ENCODE data around the gene RAB30. TPM values are rescaled to one million over a fixed set of nuclear protein-coding genes. Genes with fewer than 3 reads are reported as not detected.
"Not testable (repeated sequence)": the region's sequence is repeated elsewhere in the genome, so short reads cannot be mapped to it uniquely, and the experiment has no call there.

The RAB30 gene
- total and polyA plus RNA-seq, 7 donors = 6.0 to 29.9 (median 24.0) TPM

DNA sequence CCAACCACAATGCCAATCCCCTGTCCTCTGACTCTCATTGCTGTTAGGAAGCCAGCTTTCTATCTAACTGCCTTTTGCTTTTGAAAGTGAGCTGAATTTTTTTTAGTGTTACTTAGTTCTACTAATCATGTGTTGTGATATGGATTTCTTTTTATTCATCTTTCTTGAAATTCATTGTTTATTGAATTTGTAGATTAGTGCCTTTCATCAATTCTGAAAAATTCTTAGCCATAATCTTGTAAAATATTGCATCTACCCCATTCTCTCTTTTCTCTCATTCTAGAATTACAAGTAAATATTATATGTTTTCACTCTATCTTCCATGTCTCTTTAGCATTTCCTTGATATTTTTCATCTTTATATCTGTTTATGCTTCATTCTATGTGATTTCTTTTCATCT is 122.3 kb downstream of the RAB30 start:
- no peak for TF ChIP-seq POLR2AphosphoS5 (IDR thresholded peaks at IDR 0.05)
- TF ChIP-seq POLR2A (IDR thresholded peaks at IDR 0.05) = no peak
- TF ChIP-seq EP300 (IDR thresholded peaks at IDR 0.05) = no peak
- H3K4me1 ChIP-seq = no peaks in the 10 kb centered on the region
- H3K27me3 ChIP-seq = no peaks in the 10 kb centered on the region
- DNase-seq = no peak
- H3K36me3 ChIP-seq = no peaks in the 10 kb centered on the region
- no peak overlapping the region for H3K4me3 ChIP-seq
- H3K9me3 ChIP-seq = no peaks in the 10 kb centered on the region
- H3K27ac ChIP-seq = no peak overlapping the region
- intact Hi-C loops (cut with DNase I) = no loop called here

DNA sequence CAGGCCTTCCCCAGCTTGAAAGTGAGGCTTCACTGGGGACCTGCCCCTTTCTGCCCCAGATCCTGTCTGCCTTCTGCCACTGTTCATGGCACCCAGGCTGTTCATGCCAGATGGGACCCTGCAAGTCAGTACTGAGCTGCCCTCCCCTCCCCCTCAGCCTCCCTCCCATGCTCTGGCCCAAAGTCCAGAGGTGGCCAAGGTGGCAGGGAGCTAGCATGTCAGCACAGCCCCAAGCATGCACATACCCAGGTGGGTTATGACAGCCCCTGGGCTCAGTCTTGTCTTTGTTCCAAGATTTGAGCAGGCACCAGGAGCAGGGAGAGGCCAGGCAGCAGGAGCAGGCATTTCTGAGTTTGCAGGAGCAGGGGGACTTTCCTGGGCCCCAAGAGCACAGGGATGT is 126.0 kb downstream of the RAB30 start:
- TF ChIP-seq EP300 (IDR thresholded peaks at IDR 0.05) = no peak
- TF ChIP-seq, protein P1, sequence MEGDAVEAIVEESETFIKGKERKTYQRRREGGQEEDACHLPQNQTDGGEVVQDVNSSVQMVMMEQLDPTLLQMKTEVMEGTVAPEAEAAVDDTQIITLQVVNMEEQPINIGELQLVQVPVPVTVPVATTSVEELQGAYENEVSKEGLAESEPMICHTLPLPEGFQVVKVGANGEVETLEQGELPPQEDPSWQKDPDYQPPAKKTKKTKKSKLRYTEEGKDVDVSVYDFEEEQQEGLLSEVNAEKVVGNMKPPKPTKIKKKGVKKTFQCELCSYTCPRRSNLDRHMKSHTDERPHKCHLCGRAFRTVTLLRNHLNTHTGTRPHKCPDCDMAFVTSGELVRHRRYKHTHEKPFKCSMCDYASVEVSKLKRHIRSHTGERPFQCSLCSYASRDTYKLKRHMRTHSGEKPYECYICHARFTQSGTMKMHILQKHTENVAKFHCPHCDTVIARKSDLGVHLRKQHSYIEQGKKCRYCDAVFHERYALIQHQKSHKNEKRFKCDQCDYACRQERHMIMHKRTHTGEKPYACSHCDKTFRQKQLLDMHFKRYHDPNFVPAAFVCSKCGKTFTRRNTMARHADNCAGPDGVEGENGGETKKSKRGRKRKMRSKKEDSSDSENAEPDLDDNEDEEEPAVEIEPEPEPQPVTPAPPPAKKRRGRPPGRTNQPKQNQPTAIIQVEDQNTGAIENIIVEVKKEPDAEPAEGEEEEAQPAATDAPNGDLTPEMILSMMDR (IDR thresholded peaks at IDR 0.05) = no peak
- TF ChIP-seq POLR2A (IDR thresholded peaks at IDR 0.05) = no peak
- intact Hi-C loops (cut with DNase I) = no loop called here
- no peak overlapping the region for H3K4me3 ChIP-seq

DNA sequence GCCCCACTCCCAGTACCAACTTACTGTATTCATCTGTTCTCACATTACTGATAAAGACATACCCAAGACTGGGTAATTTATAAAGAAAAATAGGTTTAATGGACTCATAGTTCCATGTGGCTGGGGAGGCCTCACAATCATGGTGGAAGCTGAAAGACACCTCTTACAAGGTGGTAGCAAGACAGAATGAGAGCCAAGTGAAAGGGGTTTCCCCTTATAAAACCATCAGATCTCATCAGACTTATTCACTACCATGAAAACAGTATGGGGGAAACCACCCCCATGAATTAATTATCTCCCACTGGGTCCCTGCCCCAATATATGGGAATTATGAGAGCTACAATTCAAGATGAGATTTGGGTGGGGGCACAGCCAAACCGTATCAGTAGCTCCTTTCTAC is 126.7 kb downstream of the RAB30 start:
- H3K36me3 ChIP-seq; DNase-seq; H3K4me1 ChIP-seq; intact Hi-C loops (cut with DNase I); H3K4me3 ChIP-seq; H3K27ac ChIP-seq; H3K27me3 ChIP-seq; H3K9me3 ChIP-seq: not testable (repeated sequence)
- 86 to 93% methylated on average over 1 of the region's 1 CpG for WGBS, 2 donors

More for the DNA sequence above, 126.0 kb downstream of the RAB30 start:
- DNase-seq = no peak
- Histone ChIP-seq H3K4me1 (no peaks in the 10 kb centered on the region), H3K9me3 (no peaks in the 10 kb centered on the region), H3K36me3 (no peaks in the 10 kb centered on the region), H3K27ac (no peak overlapping the region), H3K27me3 (no peaks in the 10 kb centered on the region)

DNA sequence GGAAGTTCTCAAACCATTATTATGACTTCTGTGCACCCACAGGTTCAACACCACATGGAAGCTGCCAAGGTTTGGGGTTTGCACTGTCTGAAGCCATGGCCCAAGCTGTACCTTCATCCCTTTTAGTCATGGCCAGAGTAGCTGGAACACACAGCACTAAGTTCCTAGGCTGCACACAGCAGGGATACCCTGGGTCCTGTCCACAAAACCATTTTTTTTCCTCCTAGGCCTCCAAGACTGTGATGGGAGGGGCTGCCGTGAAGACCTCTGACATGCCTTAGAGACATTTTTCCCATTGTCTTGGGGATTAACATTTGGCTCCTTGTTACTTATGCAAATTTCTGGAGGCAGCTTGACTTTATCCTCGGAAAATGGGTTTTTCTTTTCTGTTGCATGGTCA is 127.5 kb downstream of the RAB30 start:
- Histone ChIP-seq H3K9me3 (no peaks in the 10 kb centered on the region), H3K4me1 (no peaks in the 10 kb centered on the region), H3K36me3 (no peaks in the 10 kb centered on the region), H3K27me3 (no peaks in the 10 kb centered on the region), H3K27ac (no peak overlapping the region), H3K4me3 (no peak overlapping the region)
- intact Hi-C loops (cut with DNase I) = no loop called here
- TF ChIP-seq, protein P1 (IDR thresholded peaks at IDR 0.05) = no peak
- TF ChIP-seq POLR2AphosphoS5 (IDR thresholded peaks at IDR 0.05) = no peak
- no peak for TF ChIP-seq EP300 (IDR thresholded peaks at IDR 0.05)
- no peak for TF ChIP-seq POLR2A (IDR thresholded peaks at IDR 0.05)
- WGBS, 2 donors = 89 to 95% methylated on average over 2 of the region's 2 CpGs
- no peak for DNase-seq

DNA sequence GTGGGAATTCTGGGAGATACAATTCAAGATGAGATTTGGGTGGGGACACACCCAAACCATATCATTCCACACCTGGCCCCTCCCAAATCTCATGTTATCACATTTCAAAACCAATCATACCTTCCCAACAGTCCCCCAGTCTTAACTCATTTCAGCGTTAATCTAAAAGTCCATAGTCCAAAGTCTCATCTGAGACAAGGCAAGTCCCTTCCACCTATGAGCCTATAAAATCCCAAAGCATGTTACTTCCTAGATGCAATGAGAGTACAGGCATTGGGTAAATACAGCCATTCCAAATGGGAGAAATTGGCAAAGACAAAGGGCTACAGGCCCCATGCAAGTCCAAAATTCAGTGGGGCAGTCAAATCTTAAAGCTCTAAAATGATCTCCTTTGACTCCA is 128.3 kb downstream of the RAB30 start:
- H3K9me3 ChIP-seq; H3K27me3 ChIP-seq; H3K4me3 ChIP-seq; H3K4me1 ChIP-seq; H3K27ac ChIP-seq; intact Hi-C loops (cut with DNase I); DNase-seq; H3K36me3 ChIP-seq: not testable (repeated sequence)
- 22 to 73% methylated on average over 1 of the region's 1 CpG for WGBS, 2 donors

DNA sequence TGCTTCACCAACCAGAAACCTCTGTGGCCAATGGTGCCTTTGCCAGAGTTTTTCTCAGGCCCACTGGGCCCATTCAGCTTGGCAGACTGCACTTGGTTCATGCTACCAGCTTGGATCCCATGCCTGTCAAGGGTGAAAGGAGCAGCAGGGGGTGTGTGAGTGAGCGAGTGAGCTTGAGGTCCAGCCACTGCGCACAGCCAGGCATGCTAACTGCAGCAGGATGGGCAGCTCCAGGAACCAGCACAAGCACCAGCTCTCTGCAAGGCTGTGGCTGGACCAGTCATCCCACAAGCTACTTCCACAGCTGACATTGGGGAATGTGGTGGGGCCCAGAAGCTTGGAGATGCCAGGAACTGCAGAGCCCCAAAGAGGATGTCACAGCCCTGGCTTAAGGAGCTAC is 129.3 kb downstream of the RAB30 start:
- Histone ChIP-seq H3K9me3 (no peaks in the 10 kb centered on the region), H3K27ac (no peak overlapping the region), H3K4me3 (no peak overlapping the region), H3K4me1 (no peaks in the 10 kb centered on the region), H3K27me3 (no peaks in the 10 kb centered on the region), H3K36me3 (no peaks in the 10 kb centered on the region)
- TF ChIP-seq POLR2A (IDR thresholded peaks at IDR 0.05) = no peak
- TF ChIP-seq EP300 (IDR thresholded peaks at IDR 0.05) = no peak
- TF ChIP-seq, protein P1 (IDR thresholded peaks at IDR 0.05) = no peak
- no peak for TF ChIP-seq POLR2AphosphoS5 (IDR thresholded peaks at IDR 0.05)
- WGBS, 2 donors = 96 to 100% methylated on average over 2 of the region's 2 CpGs
- intact Hi-C loops (cut with DNase I) = no loop called here
- DNase-seq = no peak
